Neural cell (in vitro differentiated cells): ENCODE results near the gene ZC3HAV1. TPM values are rescaled to one million over a fixed set of nuclear protein-coding genes. Genes with fewer than 3 reads are reported as not detected.
"Not testable (repeated sequence)": the region's sequence is repeated elsewhere in the genome, so short reads cannot be mapped to it uniquely, and the experiment has no call there.

Source experiments
- H2AFZ ChIP-seq: fragments of 200-600, 300-800 bp; sonication (generic), shearing (Covaris generic); 2 replicates; pipeline ENCODE4 v1.6.0; 2014; ENCODE audit warnings: low read depth, mild to moderate bottlenecking, antibody characterized with exemption, low read length, moderate library complexity
- H3F3A ChIP-seq: fragments of 200-600 bp; shearing (Covaris generic); 2 replicates; pipeline ENCODE4 v1.6.1; 2016; ENCODE audit warnings: mild to moderate bottlenecking, moderate library complexity, mixed read lengths, antibody characterized with exemption, low read length; ENCODE audit not compliant: insufficient read depth, poor library complexity, severe bottlenecking
- H3K27ac ChIP-seq: fragments of 200-600, 300-800 bp; sonication (generic), shearing (Covaris generic); 2 replicates; pipeline ENCODE4 v1.5.1; 2014; ENCODE audit warnings: mild to moderate bottlenecking, low read length, moderate library complexity
- H3K27me3 ChIP-seq: fragments of 300-800, 200-600 bp; sonication (generic), shearing (Covaris generic); 2 replicates; pipeline ENCODE4 v1.6.0; 2014; ENCODE audit warnings: mild to moderate bottlenecking, low read depth, low read length, moderate library complexity; ENCODE audit not compliant: insufficient read depth
- H3K36me3 ChIP-seq: fragments of 300-800, 200-600 bp; sonication (generic), shearing (Covaris generic); 2 replicates; pipeline ENCODE4 v1.5.1; 2014; ENCODE audit warnings: mild to moderate bottlenecking, antibody characterized with exemption, low read length, moderate library complexity; ENCODE audit not compliant: insufficient read depth
- H3K4me2 ChIP-seq: fragments of 300-800, 200-600 bp; sonication (generic), shearing (Covaris generic); 2 replicates; pipeline ENCODE4 v1.6.0; 2014; ENCODE audit warnings: mild to moderate bottlenecking, low read length
- H3K4me3 ChIP-seq: fragments of 300-800, 200-600 bp; sonication (generic), shearing (Covaris generic); 2 replicates; pipeline ENCODE4 v1.5.1; 2014; ENCODE audit warnings: mild to moderate bottlenecking, low read length, moderate library complexity
- H3K79me2 ChIP-seq: fragments of 200-600 bp; shearing (Covaris generic); replicated peaks from 2 replicates; pipeline ENCODE4 v1.6.0; 2014; ENCODE audit warnings: mild to moderate bottlenecking, low read length, moderate library complexity; ENCODE audit not compliant: insufficient read depth
- H3K9ac ChIP-seq: fragments of 300-800, 200-600 bp; sonication (generic), shearing (Covaris generic); 2 replicates; pipeline ENCODE4 v1.6.1; 2016; ENCODE audit warnings: mild to moderate bottlenecking, low read length, mixed read lengths
- H3K9me2 ChIP-seq: fragments of 200-600 bp; shearing (Covaris generic); 2 replicates; pipeline ENCODE4 v1.6.1; 2016; ENCODE audit warnings: mild to moderate bottlenecking, low read length, mixed read lengths; ENCODE audit not compliant: insufficient read depth
- H3K9me3 ChIP-seq: fragments of 200-600, 300-800 bp; sonication (generic), shearing (Covaris generic); 2 replicates; pipeline ENCODE4 v1.6.1; 2016; ENCODE audit warnings: mild to moderate bottlenecking, mixed run types, low read length, moderate library complexity, mixed read lengths
- H4K20me1 ChIP-seq: fragments of 200-600 bp; shearing (Covaris generic); 2 replicates; pipeline ENCODE4 v1.6.1; 2016; ENCODE audit warnings: mild to moderate bottlenecking, mixed run types; ENCODE audit not compliant: insufficient read depth
- CTCF ChIP-seq: fragments of 450-650 bp; IDR thresholded peaks from 2 replicates; pipeline ENCODE4 v1.5.1; 2014; ENCODE audit warnings: antibody characterized with exemption, mild to moderate bottlenecking, moderate library complexity; ENCODE audit not compliant: poor library complexity, severe bottlenecking
- EP300 ChIP-seq: fragments of 450-650 bp; conservative IDR thresholded peaks from 2 replicates; pipeline ENCODE4 v1.6.1; 2014; ENCODE audit warnings: antibody characterized with exemption, mild to moderate bottlenecking, moderate library complexity; ENCODE audit not compliant: poor library complexity, severe bottlenecking
- EZH2 ChIP-seq: fragments of 200-600, 300-800 bp; shearing (Covaris generic), sonication (generic); IDR thresholded peaks from 2 replicates; pipeline ENCODE4 v1.6.1; 2014; ENCODE audit warnings: antibody characterized with exemption, low read length, borderline replicate concordance, mild to moderate bottlenecking; ENCODE audit not compliant: insufficient read depth, poor library complexity, severe bottlenecking
- MXI1 ChIP-seq: fragments of 450-650 bp; conservative IDR thresholded peaks from 2 replicates; pipeline ENCODE4 v1.6.1; 2014; ENCODE audit warnings: antibody characterized with exemption, mild to moderate bottlenecking; ENCODE audit not compliant: poor library complexity, severe bottlenecking
- POLR2AphosphoS5 ChIP-seq: IDR thresholded peaks from 2 replicates; pipeline ENCODE4 v1.6.1; 2012
- RAD21 ChIP-seq: fragments of 450-650 bp; conservative IDR thresholded peaks from 2 replicates; pipeline ENCODE4 v1.6.1; 2014; ENCODE audit warnings: antibody characterized with exemption, mild to moderate bottlenecking, moderate library complexity
- REST ChIP-seq: IDR thresholded peaks from 2 replicates; pipeline ENCODE4 v1.6.1; 2012; ENCODE audit warnings: borderline replicate concordance
- SMC3 ChIP-seq: fragments of 450-650 bp; conservative IDR thresholded peaks from 2 replicates; pipeline ENCODE4 v1.6.1; 2014; ENCODE audit warnings: antibody characterized with exemption, mild to moderate bottlenecking, moderate library complexity; ENCODE audit not compliant: poor library complexity
- TAF1 ChIP-seq: IDR thresholded peaks from 2 replicates; pipeline ENCODE4 v1.6.1; 2012; ENCODE audit warnings: low read depth
- polyA plus RNA-seq: library from polyadenylated mRNA; depleted of rRNA; stranded (reverse); fragments of >200 nt; gene quantifications from 2 replicates; pipeline ENCODE4 v1.2.3, GENCODE V29; 2014

The ZC3HAV1 gene
- polyA plus RNA-seq, 1 donor from 2014 or later, result 0.16 TPM

- Histone ChIP-seq H3K27ac (no peak overlapping the region), H3K79me2 (no peaks in the 10 kb centered on the region), H3K9me2 (no peaks in the 10 kb centered on the region), H3K9me3 (no peaks in the 10 kb centered on the region), H4K20me1 (no peaks in the 10 kb centered on the region), H3K36me3 (no peaks in the 10 kb centered on the region), H2AFZ (no peak overlapping the region), H3F3A (no peaks in the 10 kb centered on the region), H3K27me3 (no peaks in the 10 kb centered on the region), H3K4me2 (no peak overlapping the region), H3K4me3 (no peak overlapping the region), H3K9ac (no peak overlapping the region)
- TF ChIP-seq EP300, result no peak
- TF ChIP-seq RAD21, result no peak
- no peak for TF ChIP-seq REST
- no peak for TF ChIP-seq CTCF
- no peak for TF ChIP-seq MXI1
- no peak for TF ChIP-seq EZH2
- no peak for TF ChIP-seq SMC3
- TF ChIP-seq TAF1, result no peak
- no peak for TF ChIP-seq POLR2AphosphoS5
Measured at GRCh38 chr7:139078911-139079310, 30.6 kb downstream of the ZC3HAV1 start.

GRCh38 chr7:139078399-139078798 lies 31.1 kb downstream of the ZC3HAV1 start:
- TF ChIP-seq RAD21, result no peak
- no peak for TF ChIP-seq EZH2
- TF ChIP-seq TAF1, result no peak
- no peak for TF ChIP-seq EP300
- no peak for TF ChIP-seq MXI1
- TF ChIP-seq POLR2AphosphoS5, result no peak
- no peak for TF ChIP-seq CTCF
- no peak for TF ChIP-seq REST
- TF ChIP-seq SMC3, result no peak
- no peaks in the 10 kb centered on the region for H3K27me3 ChIP-seq
- no peaks in the 10 kb centered on the region for H3K9me2 ChIP-seq

DNA sequence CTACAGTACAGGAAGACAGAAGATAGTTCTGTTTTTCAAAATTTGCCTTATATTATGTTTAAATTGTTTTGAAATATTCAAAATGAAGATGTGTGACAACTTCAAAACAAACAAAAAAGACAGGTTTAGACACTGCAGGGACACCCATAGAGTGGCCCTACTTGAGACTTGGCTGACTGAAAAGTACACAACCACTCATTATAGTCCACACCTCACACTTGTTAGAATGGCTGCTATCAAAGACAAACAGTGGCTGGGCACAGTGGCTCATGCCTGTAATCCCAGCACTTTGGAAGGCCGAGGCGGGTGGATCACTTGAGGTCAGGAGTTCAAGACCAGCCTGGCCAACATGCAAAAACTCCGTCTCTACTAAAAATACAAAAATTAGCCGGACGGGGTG lies 31.8 kb downstream of the ZC3HAV1 start:
- not testable (repeated sequence) for H3K27me3 ChIP-seq, H3K27ac ChIP-seq, H4K20me1 ChIP-seq, H3K4me3 ChIP-seq, H3K9me3 ChIP-seq, H3K9ac ChIP-seq, H3K36me3 ChIP-seq, H3K9me2 ChIP-seq, H2AFZ ChIP-seq, H3K79me2 ChIP-seq, H3K4me2 ChIP-seq, H3F3A ChIP-seq

More at GRCh38 chr7:139078399-139078798, 31.1 kb downstream of the ZC3HAV1 start:
- Histone ChIP-seq H3K4me2 (no peak overlapping the region), H4K20me1 (no peaks in the 10 kb centered on the region), H3K27ac (no peak overlapping the region), H3K9ac (no peak overlapping the region), H3K79me2 (no peaks in the 10 kb centered on the region), H3K36me3 (no peaks in the 10 kb centered on the region), H3K9me3 (no peaks in the 10 kb centered on the region), H3F3A (no peaks in the 10 kb centered on the region), H2AFZ (no peak overlapping the region), H3K4me3 (no peak overlapping the region)
